ENCODE data around the gene CCDC39.

The CCDC39 gene

GRCh38 chr3:180679178-180680096, at the start of gene CCDC39:
TSS of gene CCDC39 (minus strand) at chr3:180679489. CDS start at chr3:180679380, 109 bp downstream.
- H3K4me3 ChIP-seq (ENCODE audit: low read length): peak within 1 kb of the TSS; percentile 79
- TF ChIP-seq ZNF274 (IDR thresholded peaks at IDR 0.05; ENCODE audit: low read depth, low read length): no peak

- H3K4me3 ChIP-seq (ENCODE audit: low read length): no peak overlapping the region
- no peak for TF ChIP-seq ZNF274 (IDR thresholded peaks at IDR 0.05; ENCODE audit: low read depth, low read length)
Observed at GRCh38 chr3:180720012-180720411, 40.7 kb upstream of the CCDC39 start.

GRCh38 chr3:180707896-180708295, 28.6 kb upstream of the CCDC39 start:
- TF ChIP-seq ZNF274 (IDR thresholded peaks at IDR 0.05; ENCODE audit: low read depth, low read length): no peak
- no peak overlapping the region for H3K4me3 ChIP-seq (ENCODE audit: low read length)

GRCh38 chr3:180705619-180706018, 26.3 kb upstream of the CCDC39 start:
- no peak for TF ChIP-seq ZNF274 (IDR thresholded peaks at IDR 0.05; ENCODE audit: low read depth, low read length)
- H3K4me3 ChIP-seq (ENCODE audit: low read length): no peak overlapping the region

- no peak for TF ChIP-seq ZNF274 (IDR thresholded peaks at IDR 0.05; ENCODE audit: low read depth, low read length)
- no peak overlapping the region for H3K4me3 ChIP-seq (ENCODE audit: low read length)
Observed at GRCh38 chr3:180704532-180704931, 25.2 kb upstream of the CCDC39 start.

GRCh38 chr3:180700941-180701340, 21.7 kb upstream of the CCDC39 start:
- no peak overlapping the region for H3K4me3 ChIP-seq (ENCODE audit: low read length)
- no peak for TF ChIP-seq ZNF274 (IDR thresholded peaks at IDR 0.05; ENCODE audit: low read depth, low read length)

- no peak for TF ChIP-seq ZNF274 (IDR thresholded peaks at IDR 0.05; ENCODE audit: low read depth, low read length)
- H3K4me3 ChIP-seq (ENCODE audit: low read length): no peak overlapping the region
Observed at GRCh38 chr3:180698760-180699270, 19.5 kb upstream of the CCDC39 start.

- H3K4me3 ChIP-seq (ENCODE audit: low read length): no peak overlapping the region
- TF ChIP-seq ZNF274 (IDR thresholded peaks at IDR 0.05; ENCODE audit: low read depth, low read length): no peak
Observed at GRCh38 chr3:180694321-180694720, 15.0 kb upstream of the CCDC39 start.

- no peak for TF ChIP-seq ZNF274 (IDR thresholded peaks at IDR 0.05; ENCODE audit: low read depth, low read length)
- H3K4me3 ChIP-seq (ENCODE audit: low read length): no peak overlapping the region
Observed at GRCh38 chr3:180693656-180694055, 14.4 kb upstream of the CCDC39 start.

- TF ChIP-seq ZNF274 (IDR thresholded peaks at IDR 0.05; ENCODE audit: low read depth, low read length): no peak
- no peak overlapping the region for H3K4me3 ChIP-seq (ENCODE audit: low read length)
Observed at GRCh38 chr3:180690061-180690460, 10.8 kb upstream of the CCDC39 start.

GRCh38 chr3:180684807-180685206, 5.5 kb upstream of the CCDC39 start:
- no peak for TF ChIP-seq ZNF274 (IDR thresholded peaks at IDR 0.05; ENCODE audit: low read depth, low read length)
- H3K4me3 ChIP-seq (ENCODE audit: low read length): no peak overlapping the region

GRCh38 chr3:180683816-180684215, 4.5 kb upstream of the CCDC39 start:
- no peak overlapping the region for H3K4me3 ChIP-seq (ENCODE audit: low read length)
- no peak for TF ChIP-seq ZNF274 (IDR thresholded peaks at IDR 0.05; ENCODE audit: low read depth, low read length)

GRCh38 chr3:180680097-180680430, 775 bp upstream of the CCDC39 start:
- H3K4me3 ChIP-seq (ENCODE audit: low read length): peak overlapping the region; percentile 79

GRCh38 chr3:180678231-180678630, 1.1 kb downstream of the CCDC39 start:
- H3K4me3 ChIP-seq (ENCODE audit: low read length): peak overlapping the region; percentile 79; the same call in 1 of the 2 replicates
- no peak for TF ChIP-seq ZNF274 (IDR thresholded peaks at IDR 0.05; ENCODE audit: low read depth, low read length)

More at GRCh38 chr3:180680097-180680430, 775 bp upstream of the CCDC39 start:
- no peak for TF ChIP-seq ZNF274 (IDR thresholded peaks at IDR 0.05; ENCODE audit: low read depth, low read length)

- no peak for TF ChIP-seq ZNF274 (IDR thresholded peaks at IDR 0.05; ENCODE audit: low read depth, low read length)
- H3K4me3 ChIP-seq (ENCODE audit: low read length): no peak overlapping the region
Observed at GRCh38 chr3:180661444-180661843, 17.8 kb downstream of the CCDC39 start.

Measured in GM08714 (cell line).